ENCODE measurements around the gene FAM131C.

FAM131C gene

DNA sequence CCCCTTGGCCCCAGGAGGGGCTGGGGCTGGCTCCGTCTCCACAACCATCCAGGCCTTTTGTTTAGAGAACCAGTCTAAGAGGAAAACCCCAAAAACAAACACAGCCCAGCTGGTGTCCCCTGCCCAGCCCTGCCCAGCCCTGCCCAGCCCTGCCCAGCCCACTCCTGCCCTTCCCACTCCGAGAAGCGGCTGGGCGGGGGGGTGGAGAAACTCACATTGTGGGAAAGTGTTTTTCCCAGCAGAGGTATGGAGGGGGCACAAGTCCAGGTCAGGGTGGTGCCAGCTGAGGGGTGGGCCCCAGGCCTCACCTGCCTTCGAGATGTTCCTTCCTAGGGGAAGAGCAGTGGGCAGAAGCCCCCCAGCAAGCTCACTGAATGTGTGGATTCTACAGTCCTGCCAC lies 10.0 kb upstream of the FAM131C start:
- no peak overlapping the region for H3K4me3 ChIP-seq (IDR thresholded peaks at IDR 0.05; ENCODE audit: insufficient read depth, low read depth, low read length)
- no peaks in the 10 kb centered on the region for H4K20me1 ChIP-seq (ENCODE audit: insufficient read depth)
- no peaks in the 10 kb centered on the region for H3K79me2 ChIP-seq (ENCODE audit: insufficient read depth, low read depth)
- no peak overlapping the region for H3K27ac ChIP-seq
- no peak overlapping the region for H3K9ac ChIP-seq
- H3K36me3 ChIP-seq (ENCODE audit: insufficient read depth) = no peaks in the 10 kb centered on the region
- H3K4me1 ChIP-seq (ENCODE audit: low read depth, poor library complexity, severe bottlenecking) = peaks cover 13% of the 10 kb centered on the region
- H3K27me3 ChIP-seq (ENCODE audit: insufficient read depth, low read depth) = no peaks in the 10 kb centered on the region
- no peak overlapping the region for H3K4me2 ChIP-seq
- H2AFZ ChIP-seq (ENCODE audit: low read depth) = no peak overlapping the region
- TF ChIP-seq, protein P1, sequence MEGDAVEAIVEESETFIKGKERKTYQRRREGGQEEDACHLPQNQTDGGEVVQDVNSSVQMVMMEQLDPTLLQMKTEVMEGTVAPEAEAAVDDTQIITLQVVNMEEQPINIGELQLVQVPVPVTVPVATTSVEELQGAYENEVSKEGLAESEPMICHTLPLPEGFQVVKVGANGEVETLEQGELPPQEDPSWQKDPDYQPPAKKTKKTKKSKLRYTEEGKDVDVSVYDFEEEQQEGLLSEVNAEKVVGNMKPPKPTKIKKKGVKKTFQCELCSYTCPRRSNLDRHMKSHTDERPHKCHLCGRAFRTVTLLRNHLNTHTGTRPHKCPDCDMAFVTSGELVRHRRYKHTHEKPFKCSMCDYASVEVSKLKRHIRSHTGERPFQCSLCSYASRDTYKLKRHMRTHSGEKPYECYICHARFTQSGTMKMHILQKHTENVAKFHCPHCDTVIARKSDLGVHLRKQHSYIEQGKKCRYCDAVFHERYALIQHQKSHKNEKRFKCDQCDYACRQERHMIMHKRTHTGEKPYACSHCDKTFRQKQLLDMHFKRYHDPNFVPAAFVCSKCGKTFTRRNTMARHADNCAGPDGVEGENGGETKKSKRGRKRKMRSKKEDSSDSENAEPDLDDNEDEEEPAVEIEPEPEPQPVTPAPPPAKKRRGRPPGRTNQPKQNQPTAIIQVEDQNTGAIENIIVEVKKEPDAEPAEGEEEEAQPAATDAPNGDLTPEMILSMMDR (conservative IDR thresholded peaks at IDR 0.05; ENCODE audit: low read depth, low read length) = no peak

DNA sequence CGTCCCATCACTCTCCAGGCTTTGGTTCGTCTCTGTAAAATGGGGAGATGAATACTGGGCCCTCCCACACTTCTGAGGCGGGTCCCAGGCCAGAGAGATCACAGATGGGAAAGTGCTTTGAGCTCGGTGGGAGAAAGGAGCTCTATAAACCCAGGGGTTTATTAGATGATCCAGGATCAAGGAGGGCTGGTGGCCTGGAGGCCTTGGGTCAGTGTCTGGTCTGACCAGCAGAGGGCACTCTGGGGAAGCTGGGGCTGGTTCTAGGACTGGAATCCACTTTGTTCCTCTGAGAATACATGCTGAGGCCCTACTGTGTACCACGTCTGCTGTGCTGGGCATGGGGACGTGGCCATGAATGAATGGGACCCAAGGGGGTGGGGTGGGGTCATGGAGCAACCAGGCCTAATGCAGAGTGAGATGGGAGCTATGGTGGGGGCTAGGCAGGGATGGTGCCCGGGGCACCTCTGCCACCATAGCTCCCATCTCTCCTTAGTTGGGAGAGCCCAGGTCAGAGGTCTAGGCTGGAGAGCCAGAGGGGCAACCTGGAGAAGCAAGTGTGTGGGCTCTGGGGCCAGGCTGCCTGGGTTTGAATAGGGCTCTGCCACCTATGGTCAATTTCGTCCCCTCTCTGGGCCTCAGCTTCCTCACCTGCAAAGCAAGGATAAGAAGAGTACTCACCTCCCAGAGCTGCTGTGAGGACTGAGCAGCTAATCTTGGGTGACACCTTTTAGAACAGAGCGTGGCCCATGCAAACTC lies 9.0 kb upstream of the FAM131C start:
- Histone ChIP-seq H3K27ac (no peak overlapping the region), H3K9ac (no peak overlapping the region), H3K4me1 (ENCODE audit: low read depth, poor library complexity, severe bottlenecking) (peaks cover 13% of the 10 kb centered on the region), H2AFZ (ENCODE audit: low read depth) (no peak overlapping the region), H3K36me3 (ENCODE audit: insufficient read depth) (no peaks in the 10 kb centered on the region), H3K27me3 (ENCODE audit: insufficient read depth, low read depth) (no peaks in the 10 kb centered on the region), H4K20me1 (ENCODE audit: insufficient read depth) (no peaks in the 10 kb centered on the region), H3K79me2 (ENCODE audit: insufficient read depth, low read depth) (no peaks in the 10 kb centered on the region), H3K4me2 (no peak overlapping the region), H3K4me3 (IDR thresholded peaks at IDR 0.05; ENCODE audit: insufficient read depth, low read depth, low read length) (no peak overlapping the region)
- TF ChIP-seq, protein P1 (conservative IDR thresholded peaks at IDR 0.05; ENCODE audit: low read depth, low read length) = peak; percentile 83

DNA sequence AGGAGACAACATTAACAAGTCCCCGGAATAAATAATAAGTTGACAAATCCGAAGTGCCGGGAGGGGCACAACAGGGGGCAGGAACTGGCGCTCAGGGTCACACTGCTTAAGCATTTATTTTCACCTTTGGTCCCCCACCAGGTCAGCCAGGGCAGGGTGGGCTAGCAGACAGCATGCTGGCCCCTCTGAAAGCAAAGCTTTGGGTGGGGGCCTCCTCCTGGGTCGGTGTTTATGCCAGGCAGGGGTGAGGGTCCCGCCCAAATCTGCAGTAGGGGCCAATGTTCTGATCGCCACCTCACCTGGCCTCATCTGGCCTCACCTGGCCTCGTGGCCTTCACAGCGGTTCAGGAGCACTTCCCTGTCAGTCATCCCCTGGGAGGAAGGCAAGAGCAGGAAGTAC lies 8.2 kb upstream of the FAM131C start:
- peaks cover 13% of the 10 kb centered on the region for H3K4me1 ChIP-seq (ENCODE audit: low read depth, poor library complexity, severe bottlenecking)
- no peaks in the 10 kb centered on the region for H3K79me2 ChIP-seq (ENCODE audit: insufficient read depth, low read depth)
- H3K36me3 ChIP-seq (ENCODE audit: insufficient read depth) = no peaks in the 10 kb centered on the region
- no peak overlapping the region for H3K4me2 ChIP-seq
- H4K20me1 ChIP-seq (ENCODE audit: insufficient read depth) = no peaks in the 10 kb centered on the region
- TF ChIP-seq, protein P1 (conservative IDR thresholded peaks at IDR 0.05; ENCODE audit: low read depth, low read length) = no peak
- no peaks in the 10 kb centered on the region for H3K27me3 ChIP-seq (ENCODE audit: insufficient read depth, low read depth)
- no peak overlapping the region for H3K9ac ChIP-seq
- H3K4me3 ChIP-seq (IDR thresholded peaks at IDR 0.05; ENCODE audit: insufficient read depth, low read depth, low read length) = no peak overlapping the region
- no peak overlapping the region for H3K27ac ChIP-seq
- no peak overlapping the region for H2AFZ ChIP-seq (ENCODE audit: low read depth)

DNA sequence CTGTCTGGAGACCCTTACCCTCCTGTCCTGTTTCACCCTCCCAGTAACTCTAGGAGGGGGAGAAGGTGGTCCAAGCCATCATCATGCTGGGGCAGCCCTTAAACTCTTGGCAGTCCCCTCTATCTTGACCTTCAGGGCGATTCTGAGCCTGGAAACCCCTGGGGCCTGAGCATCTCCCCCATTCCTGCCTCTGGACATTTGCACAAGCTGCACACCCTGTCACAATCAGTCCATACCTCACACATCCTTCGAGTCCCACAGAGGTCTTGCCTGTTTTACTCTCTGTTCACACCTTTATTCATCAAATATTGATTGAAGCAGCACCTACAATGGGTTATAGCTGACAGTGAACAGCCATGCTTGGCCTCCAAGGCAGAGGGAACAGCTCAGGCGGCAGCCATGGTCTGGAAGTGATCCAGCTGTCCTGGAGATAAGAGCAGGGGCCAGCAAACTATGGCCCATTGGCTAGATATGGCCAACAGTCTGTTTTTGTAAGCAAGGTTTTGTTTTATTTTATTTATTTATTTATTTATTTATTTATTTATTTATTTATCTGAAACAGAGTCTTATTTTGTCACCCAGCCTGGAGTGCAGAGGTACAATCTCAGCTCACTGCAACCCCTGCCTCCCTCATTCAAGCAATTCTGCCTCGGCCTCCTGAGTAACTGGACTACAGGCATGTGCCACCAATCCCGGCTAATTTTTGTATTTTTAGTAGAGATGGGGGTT lies 7.1 kb upstream of the FAM131C start:
- no peak overlapping the region for H2AFZ ChIP-seq (ENCODE audit: low read depth)

More for the DNA sequence above, 7.1 kb upstream of the FAM131C start:
- no peak overlapping the region for H3K9ac ChIP-seq
- TF ChIP-seq, protein P1 (conservative IDR thresholded peaks at IDR 0.05; ENCODE audit: low read depth, low read length) = no peak
- H3K4me2 ChIP-seq = no peak overlapping the region
- H3K27me3 ChIP-seq (ENCODE audit: insufficient read depth, low read depth) = no peaks in the 10 kb centered on the region
- no peaks in the 10 kb centered on the region for H3K79me2 ChIP-seq (ENCODE audit: insufficient read depth, low read depth)
- no peaks in the 10 kb centered on the region for H4K20me1 ChIP-seq (ENCODE audit: insufficient read depth)
- peaks cover 13% of the 10 kb centered on the region for H3K4me1 ChIP-seq (ENCODE audit: low read depth, poor library complexity, severe bottlenecking)
- no peak overlapping the region for H3K4me3 ChIP-seq (IDR thresholded peaks at IDR 0.05; ENCODE audit: insufficient read depth, low read depth, low read length)
- no peak overlapping the region for H3K27ac ChIP-seq
- H3K36me3 ChIP-seq (ENCODE audit: insufficient read depth) = no peaks in the 10 kb centered on the region

Data from KMS-11 (cell line).